ENCODE data around the gene ERP44. TPM values are rescaled to one million over a fixed set of nuclear protein-coding genes. Genes with fewer than 3 reads are reported as not detected.

The ERP44 gene
- total RNA-seq, 1 experiment from 2014 or later, result 9.4 TPM

GRCh38 chr9:100020121-100020795 is 78.5 kb downstream of the ERP44 start:
- CTCF ChIA-PET, result no interaction called here

More at GRCh38 chr9:100020121-100020795, 78.5 kb downstream of the ERP44 start:
- Histone ChIP-seq H3K9ac (ENCODE audit: low read length) (no peak overlapping the region), H3K9me3 (ENCODE audit: control insufficient read depth in 1 of 2, insufficient read depth in 1 of 2, low read depth in 1 of 2, low read length in 2 of 2) (no peaks in the 10 kb centered on the region), H3K27ac (ENCODE audit: low read depth, low read length) (no peak overlapping the region), H3K4me1 (ENCODE audit: control insufficient read depth in 1 of 2, insufficient read depth in 2 of 2, low read length in 2 of 2) (no peaks in the 10 kb centered on the region), H3K36me3 (ENCODE audit: control insufficient read depth in 1 of 2, insufficient read depth in 2 of 2, low read length in 2 of 2) (peaks cover 0 to 2% of the 10 kb centered on the region in 2 experiments; a peak in 1 of 4 replicates), H2AFZ (ENCODE audit: low read depth, low read length, poor library complexity, severe bottlenecking) (no peak overlapping the region), H3K4me2 (ENCODE audit: low read length) (no peak overlapping the region), H3K4me3 (replicated peaks in 1 of 2; ENCODE audit: low read depth in 1 of 2, low read length in 2 of 2) (no peak overlapping the region), H4K20me1 (ENCODE audit: insufficient read depth) (0 out of 2 replicates have a peak, but pooled peaks cover 3% of the 10 kb centered on the region), H3K9me2 (ENCODE audit: insufficient read depth) (no peaks in the 10 kb centered on the region), H3K79me2 (ENCODE audit: insufficient read depth, low read length) (no peaks in the 10 kb centered on the region; the same call in 1 of the 2 replicates), H3K27me3 (ENCODE audit: insufficient read depth, low read length) (no peaks in the 10 kb centered on the region)
- BruUV-seq (replicated peaks), result no TSS peak
- ATAC-seq (no peak), DNase-seq (ENCODE audit: low read depth, low spot score) (no peak)
- ChIA-PET RAD21 (ENCODE audit: low non-redundant PET in 1 of 2, low total read pairs in 2 of 2, uncharacterized antibody in 2 of 2, unreplicated experiment in 2 of 2) (no interaction called here), POLR2A (no interaction called here)
- intact Hi-C loops (cut with micrococcal nuclease), result no loop called here
- TF ChIP-seq CTCF (IDR thresholded peaks at IDR 0.05 in 2 of 3, conservative IDR thresholded peaks at IDR 0.05 in 1 of 3; ENCODE audit: borderline replicate concordance in 1 of 3, insufficient read depth in 1 of 3, low read depth in 2 of 3, low read length in 2 of 3), result no peak
- TF ChIP-seq SRF (IDR thresholded peaks at IDR 0.05; ENCODE audit: low read depth), result no peak
- no peak for TF ChIP-seq ELF1 (IDR thresholded peaks at IDR 0.05; ENCODE audit: borderline replicate concordance, low read depth)
- TF ChIP-seq EZH2 (IDR thresholded peaks at IDR 0.05), result no peak
- no peak for TF ChIP-seq TCF7L2 (IDR thresholded peaks at IDR 0.05; ENCODE audit: borderline replicate concordance, extremely low read depth, insufficient read depth, insufficient read length)
- TF ChIP-seq YY1 (IDR thresholded peaks at IDR 0.05; ENCODE audit: extremely low read depth, insufficient replicate concordance, low read depth, low read length), result no peak
- TF ChIP-seq SIN3A (IDR thresholded peaks at IDR 0.05; ENCODE audit: low read depth), result no peak
- TF ChIP-seq MAX (IDR thresholded peaks at IDR 0.05), result no peak
- TF ChIP-seq ZFX (IDR thresholded peaks at IDR 0.05), result no peak
- TF ChIP-seq ZBTB33 (IDR thresholded peaks at IDR 0.05; ENCODE audit: extremely low read depth, insufficient replicate concordance, low read length), result no peak
- TF ChIP-seq ZNF274 (IDR thresholded peaks at IDR 0.05; ENCODE audit: low read depth, low read length), result no peak
- TF ChIP-seq RAD21 (IDR thresholded peaks at IDR 0.05; ENCODE audit: low read depth), result no peak
- TF ChIP-seq CBX3 (IDR thresholded peaks at IDR 0.05; ENCODE audit: low read depth), result no peak
- TF ChIP-seq CEBPB (IDR thresholded peaks at IDR 0.05; ENCODE audit: low read depth), result no peak
- TF ChIP-seq EZH2phosphoT487 (IDR thresholded peaks at IDR 0.05; ENCODE audit: borderline replicate concordance), result no peak
- TF ChIP-seq JUND (IDR thresholded peaks at IDR 0.05), result no peak

Measured in HCT116 (cell line).